C4-2B (cell line): ENCODE results near the gene OAF.

Source experiments
- H3K27ac ChIP-seq: fragments of 450-650 bp; 2 replicates; pipeline ENCODE4 v1.5.1; 2017
- CTCF ChIP-seq: fragments of 450-650 bp; conservative IDR thresholded peaks from 2 replicates; pipeline ENCODE4 v1.5.1; 2017; ENCODE audit warnings: mild to moderate bottlenecking
- ZFX ChIP-seq: fragments of 450-650 bp; IDR thresholded peaks from 2 replicates; pipeline ENCODE4 v1.6.1; 2017

Gene OAF

GRCh38 chr11:120233207-120233803, 22.5 kb downstream of the OAF start:
- TF ChIP-seq CTCF (no peak), ZFX (no peak)
- no peak overlapping the region for H3K27ac ChIP-seq

GRCh38 chr11:120235024-120235628, 24.3 kb downstream of the OAF start:
- H3K27ac ChIP-seq: peak overlapping the region; percentile 17; the same call in 1 of the 2 replicates
- TF ChIP-seq ZFX: no peak
- peak; percentile 96 for TF ChIP-seq CTCF

GRCh38 chr11:120236169-120237107, 25.6 kb downstream of the OAF start:
- TF ChIP-seq ZFX: no peak
- TF ChIP-seq CTCF: no peak
- peak overlapping the region; percentile 17 for H3K27ac ChIP-seq

- TF ChIP-seq ZFX (no peak), CTCF (no peak)
- H3K27ac ChIP-seq: no peak overlapping the region
Measured at GRCh38 chr11:120238968-120239620, 28.3 kb downstream of the OAF start.

- no peak within 1 kb of the TSS for H3K27ac ChIP-seq
- no peak for TF ChIP-seq CTCF
- TF ChIP-seq ZFX: no peak
Measured at GRCh38 chr11:120239713-120240640, 29.1 kb downstream of the OAF start, which contains the start of gene POU2F3. TSS of gene POU2F3 (plus strand) at chr11:120240140. CDS start at chr11:120240344, 204 bp downstream.

- no peak overlapping the region for H3K27ac ChIP-seq
- TF ChIP-seq ZFX: no peak
- no peak for TF ChIP-seq CTCF
Measured at GRCh38 chr11:120240866-120241265, 30.0 kb downstream of the OAF start.
